MG63 (cell line): ENCODE results near the gene SREBF2. TPM values are rescaled to one million over a fixed set of nuclear protein-coding genes. Genes with fewer than 3 reads are reported as not detected.

Experiments
- DNase-seq: peaks from one replicate; pipeline ENCODE4 v3.0.0-alpha.2; 2020
- H3K27me3 ChIP-seq: fragments of 250-450 bp; sonication (Bioruptor Pico); 2 replicates; pipeline ENCODE4 v1.5.1; 2020; ENCODE audit warnings: mild to moderate bottlenecking, moderate library complexity
- H3K36me3 ChIP-seq: fragments of 250-450 bp; sonication (Bioruptor Pico); 2 replicates; pipeline ENCODE4 v1.5.1; 2020; ENCODE audit warnings: mild to moderate bottlenecking, moderate library complexity
- H3K4me3 ChIP-seq: fragments of 250-450 bp; sonication (Bioruptor Pico); 2 replicates; pipeline ENCODE4 v1.5.1; 2020; ENCODE audit warnings: mild to moderate bottlenecking, moderate library complexity
- H3K9me3 ChIP-seq: fragments of 250-450 bp; sonication (Bioruptor Pico); 2 replicates; pipeline ENCODE4 v1.5.1; 2020; ENCODE audit warnings: mild to moderate bottlenecking, moderate library complexity
- total RNA-seq: library from RNA; depleted of rRNA; stranded (reverse); fragments of >200 nt; shearing (Covaris generic); gene quantifications from 2 replicates; pipeline ENCODE4 v1.2.3, GENCODE V29; 2014; ENCODE audit warnings: low replicate concordance

SREBF2 gene
- total RNA-seq, 1 experiment from 2014 or later, result 26.5 TPM

DNA sequence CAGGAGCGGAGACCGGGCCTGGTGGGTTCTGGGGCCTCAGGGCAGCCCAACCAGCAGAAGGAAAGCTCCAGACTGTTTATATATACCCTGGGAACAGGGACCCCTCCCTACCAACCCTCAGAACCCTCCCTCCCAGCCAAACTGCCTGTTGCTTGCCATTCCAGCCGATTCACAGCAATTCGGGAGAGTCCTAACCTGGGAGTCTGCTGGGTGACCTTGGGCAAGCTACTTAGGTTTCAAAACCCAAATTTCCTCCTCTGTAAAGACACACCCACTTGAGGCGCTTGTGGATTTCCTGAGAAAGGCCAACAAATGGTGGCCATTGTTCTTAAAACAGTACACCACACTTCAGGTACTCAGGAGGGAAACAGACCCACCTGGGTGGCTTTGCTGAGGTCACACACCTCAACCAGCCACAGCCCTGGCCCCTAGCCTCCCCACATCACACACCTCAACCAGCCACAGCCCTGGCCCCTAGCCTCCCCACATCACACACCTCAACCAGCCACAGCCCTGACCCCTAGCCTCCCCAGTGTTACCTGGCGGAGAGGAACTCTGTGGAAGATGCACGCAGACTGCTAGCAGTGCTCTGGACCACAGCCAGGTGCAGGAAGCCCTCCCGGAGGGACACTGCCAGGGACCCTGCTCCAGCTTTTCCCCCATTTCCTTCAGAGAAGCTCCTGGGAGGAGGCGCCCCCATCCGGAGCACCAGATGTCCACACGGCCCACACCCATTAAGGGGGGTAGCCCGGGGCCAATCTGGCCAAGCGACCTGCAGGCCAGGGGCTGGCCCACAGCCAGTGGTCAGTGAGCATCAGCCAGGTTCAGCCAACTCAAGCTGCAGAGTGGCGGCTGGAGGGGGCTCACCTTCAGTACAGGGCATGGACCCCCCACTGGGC lies 75.8 kb downstream of the SREBF2 start:
- Histone ChIP-seq H3K27me3 (peaks cover 7% of the 10 kb centered on the region; the same call in 1 of the 2 replicates), H3K9me3 (no peaks in the 10 kb centered on the region), H3K4me3 (no peak overlapping the region), H3K36me3 (no peaks in the 10 kb centered on the region; the same call in none of the 2 replicates)
- no peak for DNase-seq

DNA sequence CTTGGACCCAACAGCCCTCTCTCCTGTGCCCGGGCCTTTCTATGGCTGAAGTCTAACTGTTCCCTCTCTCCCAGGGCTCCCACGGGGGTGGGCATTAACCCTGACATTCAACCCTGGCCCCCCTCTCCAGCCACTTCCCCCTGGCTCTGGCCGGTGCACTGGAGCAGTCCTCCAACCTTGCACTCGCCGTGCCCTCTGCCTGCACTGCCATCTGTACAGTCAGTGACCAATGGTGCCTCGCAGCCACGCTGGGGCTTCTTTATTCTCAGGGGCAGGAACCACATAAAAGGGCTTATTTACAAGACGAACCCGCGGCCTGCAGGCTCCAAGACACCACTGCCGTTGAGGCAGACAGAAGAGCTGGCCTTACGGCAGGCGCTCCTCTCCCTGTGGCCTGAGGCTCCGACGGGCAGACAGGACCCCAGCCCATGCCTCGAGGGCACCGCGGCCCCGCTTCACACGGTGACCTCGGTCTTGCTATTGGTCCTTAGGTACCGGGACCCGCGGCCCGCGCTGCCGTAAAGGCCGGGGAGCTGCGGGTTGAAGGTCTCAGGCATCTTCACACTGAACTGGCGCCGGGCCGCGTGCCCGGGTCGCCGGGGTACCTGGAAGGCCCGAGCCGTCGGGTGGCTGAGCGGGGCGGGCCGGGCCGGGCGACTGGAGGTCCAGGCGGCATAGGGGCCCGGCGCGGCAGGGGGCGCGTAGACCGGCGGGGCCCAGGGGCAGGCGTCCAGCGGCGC lies 76.6 kb downstream of the SREBF2 start:
- DNase-seq, result no peak
- Histone ChIP-seq H3K36me3 (no peaks in the 10 kb centered on the region; the same call in none of the 2 replicates), H3K4me3 (no peak overlapping the region), H3K9me3 (no peaks in the 10 kb centered on the region), H3K27me3 (peaks cover 7% of the 10 kb centered on the region; the same call in 1 of the 2 replicates)

DNA sequence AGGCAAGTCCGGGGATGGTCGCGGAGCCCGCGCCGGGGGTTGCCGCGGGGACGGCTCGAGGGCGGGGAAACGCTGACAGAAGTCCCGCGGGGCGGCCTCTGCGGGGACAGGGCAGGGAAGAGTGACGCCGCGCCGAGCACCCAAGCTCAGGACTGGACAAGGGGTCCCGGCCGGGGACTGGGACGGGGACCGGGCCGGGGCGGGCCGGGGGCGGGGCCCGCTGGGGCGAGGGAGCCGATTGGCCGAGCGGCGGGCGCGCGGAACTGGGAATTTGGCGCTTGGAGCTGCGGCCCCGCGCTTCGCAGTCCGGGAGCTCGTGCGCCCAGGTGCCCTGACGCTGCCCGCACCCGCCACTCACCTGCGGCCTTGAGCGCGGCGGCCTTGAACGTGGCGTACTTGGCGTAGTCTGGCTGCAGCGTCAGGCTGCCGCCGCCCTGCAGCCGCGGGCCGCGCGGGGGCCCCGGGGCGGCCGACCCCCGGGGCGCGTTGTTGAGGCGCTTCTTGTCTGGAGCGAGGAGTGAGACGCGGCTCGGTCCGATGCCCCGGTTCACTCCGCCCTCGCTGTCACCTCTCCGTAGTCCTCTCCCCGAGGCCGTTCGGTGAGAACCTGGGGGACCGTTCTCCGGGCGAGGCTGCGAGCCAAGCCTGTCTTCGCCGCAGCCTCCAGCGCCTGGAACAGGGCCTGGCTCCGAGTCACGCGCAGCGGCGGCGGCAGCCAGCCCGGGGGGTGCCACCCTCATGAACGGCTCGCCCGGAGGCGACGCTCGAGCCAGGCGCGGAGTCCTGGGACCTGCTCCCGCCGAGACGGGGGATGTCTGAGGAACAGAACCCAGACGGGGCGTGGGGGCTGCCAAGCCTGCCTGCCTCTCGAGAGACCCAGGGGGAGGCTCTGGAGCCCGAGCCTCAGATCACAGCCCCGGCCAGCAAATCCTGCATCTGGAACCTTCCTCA lies 77.4 kb downstream of the SREBF2 start:
- Histone ChIP-seq H3K27me3 (peaks cover 10% of the 10 kb centered on the region), H3K36me3 (no peaks in the 10 kb centered on the region; the same call in 1 of the 2 replicates), H3K9me3 (no peaks in the 10 kb centered on the region), H3K4me3 (no peak overlapping the region)
- DNase-seq, result no peak

DNA sequence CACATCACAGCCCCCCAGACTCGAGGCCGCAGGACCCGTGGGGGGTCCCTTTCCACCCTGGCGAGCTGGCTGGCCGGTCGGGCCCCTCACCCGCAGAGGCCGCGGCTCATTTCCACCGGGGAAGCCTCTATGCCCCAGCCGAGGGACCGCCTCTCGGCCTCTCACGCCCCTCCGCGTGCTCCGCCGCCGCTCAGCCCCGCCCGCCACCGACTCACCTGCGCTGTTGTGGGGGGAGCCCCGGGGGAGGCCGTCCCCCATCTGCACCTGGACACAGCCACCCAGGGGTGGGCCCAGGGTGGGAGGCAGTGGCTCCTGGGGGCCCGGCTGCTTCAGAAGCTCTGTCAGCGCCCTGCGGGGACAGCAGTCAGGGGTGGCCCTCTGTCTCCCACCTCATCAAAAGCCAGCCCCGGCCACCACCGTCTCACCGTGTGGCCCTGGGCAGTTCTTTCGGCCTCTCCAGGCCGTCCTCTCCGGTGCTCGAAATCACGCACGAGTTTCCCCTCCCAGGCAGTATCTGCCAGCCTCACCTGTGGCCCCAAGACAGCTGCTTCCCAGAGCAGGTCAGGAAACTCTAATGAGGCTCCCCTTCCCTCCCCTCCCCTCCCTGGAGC lies 78.2 kb downstream of the SREBF2 start:
- Histone ChIP-seq H3K4me3 (no peak overlapping the region), H3K27me3 (peaks cover 18% of the 10 kb centered on the region), H3K9me3 (no peaks in the 10 kb centered on the region), H3K36me3 (no peaks in the 10 kb centered on the region; the same call in 1 of the 2 replicates)
- DNase-seq, result no peak

DNA sequence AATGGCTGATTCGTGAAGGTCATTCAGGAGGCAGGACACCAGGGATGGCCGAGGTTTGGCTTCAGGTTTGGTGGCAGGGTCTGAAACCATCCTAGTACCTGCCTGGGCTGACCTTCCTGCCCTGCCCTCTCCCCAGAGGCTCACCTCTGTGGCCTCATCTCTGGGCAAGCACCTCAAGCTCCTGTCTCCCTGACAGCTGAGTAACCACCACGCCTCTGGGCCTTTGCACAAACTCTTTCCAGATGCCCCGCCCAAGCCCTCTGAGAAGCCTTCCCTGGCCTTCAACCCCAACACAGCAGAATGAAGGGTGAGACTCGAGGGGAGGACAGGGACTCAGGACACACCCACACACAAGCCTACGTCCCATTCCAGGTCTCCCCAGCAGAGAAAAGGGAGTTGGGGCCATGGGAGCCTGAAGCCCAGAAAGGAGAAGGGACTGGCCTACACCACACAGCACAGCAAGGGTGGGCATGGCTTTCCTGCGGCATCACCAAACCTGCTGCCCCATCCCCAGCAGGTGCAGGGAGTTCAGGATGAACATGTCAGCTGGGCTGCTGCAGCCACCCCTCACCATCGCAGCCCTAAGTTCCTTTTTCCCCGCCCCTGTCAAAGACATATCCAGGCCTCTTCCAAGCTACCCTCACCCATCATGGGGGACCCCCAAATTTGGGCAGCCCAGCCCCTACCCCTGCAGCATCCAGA lies 79.6 kb downstream of the SREBF2 start:
- Histone ChIP-seq H3K36me3 (no peaks in the 10 kb centered on the region; the same call in 1 of the 2 replicates), H3K27me3 (peaks cover 19% of the 10 kb centered on the region), H3K4me3 (no peak overlapping the region), H3K9me3 (no peaks in the 10 kb centered on the region)
- no peak for DNase-seq

DNA sequence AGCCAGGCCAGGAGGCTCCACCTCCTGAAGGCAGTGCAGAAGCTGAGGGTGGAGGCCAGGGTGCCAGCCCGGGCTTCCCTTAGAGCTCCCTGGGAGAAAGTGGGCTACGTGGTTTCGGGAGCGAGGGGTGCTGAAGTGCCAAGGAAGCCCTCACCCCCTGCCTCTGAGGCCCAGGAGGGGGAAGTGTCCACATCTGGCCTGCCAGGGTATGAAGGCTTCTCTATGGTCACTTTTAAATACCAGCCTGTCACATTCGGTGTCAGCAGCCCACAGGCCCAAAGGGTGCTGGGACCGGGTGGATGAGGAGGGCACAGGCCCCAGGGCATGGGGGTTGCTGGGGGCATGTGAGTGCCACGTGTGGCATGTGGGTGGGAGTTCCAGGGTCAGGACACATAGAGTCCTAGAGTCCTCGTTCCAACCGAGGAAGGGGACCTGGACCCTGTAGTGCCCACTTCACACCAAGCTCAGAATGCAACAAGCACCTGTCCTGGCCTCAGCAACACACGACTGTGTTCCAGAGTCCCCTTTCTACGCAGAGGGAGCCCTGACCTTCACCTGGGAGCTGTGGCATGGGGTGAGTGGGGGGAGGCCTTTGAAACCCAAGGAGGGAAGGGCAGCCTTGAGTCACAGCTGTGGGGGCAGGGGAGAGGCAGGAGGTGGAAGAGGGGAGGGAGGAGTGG lies 80.3 kb downstream of the SREBF2 start:
- no peaks in the 10 kb centered on the region for H3K9me3 ChIP-seq
- no peak overlapping the region for H3K4me3 ChIP-seq
- no peak for DNase-seq
- H3K27me3 ChIP-seq, result peaks cover 19% of the 10 kb centered on the region
- H3K36me3 ChIP-seq, result no peaks in the 10 kb centered on the region

DNA sequence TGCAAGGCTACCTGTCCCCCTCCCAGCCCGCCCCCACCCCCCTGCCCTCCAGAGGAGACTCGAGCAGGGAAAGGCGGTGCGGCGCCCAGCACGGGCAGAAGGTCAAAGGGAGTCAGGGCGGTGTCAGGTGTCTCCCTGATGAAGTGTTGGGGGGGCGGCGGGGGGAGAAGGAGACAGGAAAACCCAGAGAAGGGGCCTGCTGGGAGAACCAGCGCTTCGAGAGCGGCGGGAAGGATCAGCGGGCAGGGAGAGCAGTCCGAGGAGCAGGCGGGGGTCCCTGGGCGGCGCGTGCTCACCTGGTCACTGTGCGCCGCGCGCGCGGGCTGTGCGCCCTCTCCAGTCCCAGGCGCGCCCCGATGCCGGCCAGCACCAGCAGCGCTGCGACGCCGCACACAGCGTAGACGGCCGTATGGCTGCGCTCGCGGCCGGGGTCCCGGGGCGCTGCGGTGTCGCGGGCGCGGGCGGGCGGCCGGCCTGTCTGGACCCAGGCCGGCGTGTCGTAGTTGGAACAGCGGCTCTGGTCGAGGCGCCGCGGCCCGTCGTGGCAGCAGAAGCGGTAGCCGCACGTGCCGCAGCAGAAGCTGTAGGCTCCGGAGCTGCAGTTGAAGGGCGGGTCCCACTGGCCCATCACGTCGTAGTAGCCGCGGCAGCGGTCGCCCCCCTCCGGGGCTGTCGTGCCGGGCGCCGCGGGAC lies 81.1 kb downstream of the SREBF2 start:
- Histone ChIP-seq H3K27me3 (peaks cover 19% of the 10 kb centered on the region), H3K36me3 (no peaks in the 10 kb centered on the region), H3K9me3 (no peaks in the 10 kb centered on the region), H3K4me3 (no peak overlapping the region)
- no peak for DNase-seq

DNA sequence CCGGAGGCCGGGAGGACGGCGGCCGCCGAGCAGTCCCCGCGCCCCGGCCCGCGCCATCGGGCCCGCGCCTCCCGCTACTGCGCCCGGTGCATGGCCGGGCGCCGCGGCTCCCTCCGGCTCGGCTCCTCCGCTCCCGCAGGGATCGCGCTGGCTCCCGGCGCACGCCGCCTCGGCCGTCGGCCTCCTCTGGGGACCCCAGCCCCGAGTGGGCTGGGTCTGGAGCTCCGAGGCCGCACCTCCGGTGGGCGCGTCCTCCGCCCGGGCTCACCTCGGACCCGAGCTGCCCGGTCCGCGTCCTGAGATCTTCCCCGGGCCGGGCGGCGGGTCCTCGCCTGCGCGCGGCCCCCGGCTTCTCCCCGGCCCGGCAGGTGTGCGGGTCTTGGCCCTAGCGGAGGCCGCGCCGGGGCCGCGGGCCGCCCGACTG lies 81.7 kb downstream of the SREBF2 start:
- DNase-seq, result no peak
- Histone ChIP-seq H3K4me3 (no peak overlapping the region), H3K27me3 (peaks cover 19% of the 10 kb centered on the region), H3K36me3 (no peaks in the 10 kb centered on the region), H3K9me3 (no peaks in the 10 kb centered on the region)

DNA sequence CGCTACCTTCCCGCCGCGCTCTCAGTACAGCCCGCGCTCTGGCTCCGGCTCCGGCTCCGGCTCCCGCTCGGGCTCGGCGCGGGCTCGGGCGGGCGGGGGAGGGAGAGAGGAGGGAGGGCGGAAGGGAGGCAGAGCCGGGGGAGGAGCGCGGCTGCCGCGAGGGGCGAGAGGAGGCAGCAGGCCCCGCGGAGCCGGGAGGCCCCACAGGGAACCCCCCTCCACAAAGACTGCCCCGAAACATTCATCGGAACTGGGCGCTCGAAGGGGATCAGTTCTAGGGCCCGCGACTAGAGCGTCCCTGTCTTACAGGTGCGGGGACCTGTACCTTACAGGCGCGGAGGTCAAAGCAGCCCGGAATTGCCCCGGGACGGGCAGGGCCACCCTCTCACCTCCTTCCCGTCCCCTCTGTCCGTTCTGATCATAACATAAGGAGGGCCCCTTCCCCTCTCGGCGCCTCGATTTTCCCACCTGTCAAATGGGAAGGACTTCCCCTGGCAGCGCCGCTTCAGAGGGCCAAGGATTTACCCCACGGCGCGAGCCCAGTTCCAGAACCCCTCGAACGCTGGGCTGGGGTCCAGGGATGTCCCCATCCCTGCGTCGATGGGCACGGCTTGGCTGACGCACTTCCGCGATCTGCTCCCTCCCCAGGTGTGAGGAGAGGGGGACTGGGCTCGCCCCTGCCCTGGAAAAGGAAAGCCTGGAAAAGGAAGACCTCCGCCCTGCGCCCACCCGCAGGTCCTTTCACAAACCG lies 82.3 kb downstream of the SREBF2 start, which contains the start of gene SHISA8:
Gene SHISA8 (minus strand): TSS at position 40 of the 751 bp plus-strand sequence. CDS start 407 bp downstream, outside the sequence.
- H3K4me3 ChIP-seq, result no peak within 1 kb of the TSS
- H3K27me3 ChIP-seq, result peaks cover 19% of the 10 kb centered on the region
- H3K36me3 ChIP-seq, result no peaks in the 10 kb centered on the region
- no peaks in the 10 kb centered on the region for H3K9me3 ChIP-seq
- DNase-seq, result peak; percentile 39

DNA sequence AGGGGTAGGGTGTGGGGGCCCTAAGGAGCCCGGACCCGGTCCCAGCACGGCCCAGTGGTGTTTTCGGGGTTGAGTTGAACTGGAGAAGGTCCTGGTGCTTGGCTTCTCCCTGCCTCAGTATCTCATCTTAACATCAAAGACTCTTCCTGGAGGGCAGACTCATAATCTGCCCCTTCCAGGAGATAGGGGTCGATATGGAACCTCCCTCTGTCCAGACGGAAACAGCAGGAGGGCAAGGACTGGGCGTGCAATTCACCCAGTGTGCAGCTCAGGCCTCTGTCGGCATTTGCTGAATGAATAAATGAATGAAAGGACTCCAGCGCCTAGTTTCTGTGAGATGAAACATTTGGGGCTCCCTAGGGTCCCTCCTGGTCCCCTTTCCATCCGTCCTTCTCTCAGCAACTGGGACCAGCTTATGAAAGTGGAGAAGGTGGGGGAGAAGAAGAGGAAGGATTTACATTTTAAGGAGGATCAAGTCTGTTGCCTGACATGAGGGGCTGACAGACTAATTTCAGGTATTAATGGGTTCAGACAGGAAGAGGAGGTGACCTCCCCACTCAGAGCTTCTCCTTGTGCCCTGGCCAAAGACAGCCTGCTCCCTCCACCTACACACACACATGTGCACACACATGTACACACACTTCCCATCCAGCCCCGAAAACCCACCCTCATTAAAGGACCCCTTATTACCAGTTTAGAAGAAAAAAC lies 83.0 kb downstream of the SREBF2 start:
- Histone ChIP-seq H3K27me3 (peaks cover 19% of the 10 kb centered on the region), H3K36me3 (no peaks in the 10 kb centered on the region), H3K4me3 (no peak overlapping the region), H3K9me3 (no peaks in the 10 kb centered on the region)
- no peak for DNase-seq

DNA sequence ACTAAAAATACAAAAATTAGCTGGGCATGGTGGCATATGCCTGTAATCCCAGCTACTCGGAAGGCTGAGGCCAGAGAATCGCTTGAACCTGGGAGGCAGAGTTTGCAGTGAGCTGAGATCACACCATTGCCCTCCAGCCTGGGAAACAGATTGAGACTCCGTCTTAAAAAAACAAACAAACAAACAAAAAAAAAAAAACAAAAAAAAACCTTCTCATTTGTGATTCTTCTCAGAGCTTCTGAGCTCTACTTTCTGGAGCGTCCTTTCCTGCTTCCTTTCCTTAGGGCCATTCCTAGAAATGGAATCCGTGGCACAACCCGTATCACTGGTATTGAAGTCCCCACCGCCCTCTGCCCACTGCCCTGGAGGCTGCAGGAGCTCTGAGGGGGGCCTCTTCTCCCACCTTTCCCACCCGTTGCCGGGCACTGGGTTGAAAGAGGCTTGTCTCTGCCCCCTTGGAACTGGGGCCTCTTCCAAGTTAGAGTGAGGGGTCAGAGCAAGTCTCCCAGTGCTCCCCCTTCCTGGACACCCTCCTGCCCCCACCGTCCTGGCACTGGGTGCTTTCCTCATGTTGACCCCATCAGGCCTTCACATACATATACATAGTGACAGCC lies 83.9 kb downstream of the SREBF2 start:
- no peak for DNase-seq
- Histone ChIP-seq H3K4me3 (no peak overlapping the region), H3K9me3 (no peaks in the 10 kb centered on the region), H3K27me3 (peaks cover 19% of the 10 kb centered on the region), H3K36me3 (no peaks in the 10 kb centered on the region)

DNA sequence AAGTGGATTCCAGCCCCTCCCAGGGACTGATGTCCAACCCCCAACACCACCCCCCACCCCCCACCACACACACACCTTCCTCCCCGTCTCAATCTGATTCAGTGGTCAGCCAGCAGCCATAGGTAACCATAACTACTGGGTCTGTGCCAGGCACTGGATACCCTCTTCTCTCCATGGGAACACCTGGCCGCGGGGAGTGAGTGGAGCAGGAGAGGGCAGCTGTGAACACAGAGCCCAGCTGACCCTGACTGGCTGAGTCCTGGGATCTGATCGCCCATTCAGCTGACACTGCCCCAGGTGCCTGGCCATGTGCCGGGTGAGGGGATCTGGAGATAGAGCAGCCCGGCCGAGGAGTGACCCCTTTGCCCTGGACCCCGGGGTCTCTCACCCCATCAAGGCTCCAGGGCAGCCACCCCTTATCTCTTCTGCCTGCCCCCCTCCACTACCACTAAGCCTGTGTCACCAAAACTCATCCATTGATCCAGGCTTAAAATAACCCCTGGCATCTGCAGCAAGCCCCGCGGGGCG lies 84.5 kb downstream of the SREBF2 start:
- Histone ChIP-seq H3K4me3 (no peak overlapping the region), H3K27me3 (peaks cover 19% of the 10 kb centered on the region), H3K36me3 (no peaks in the 10 kb centered on the region), H3K9me3 (no peaks in the 10 kb centered on the region)
- no peak for DNase-seq
